Measurements from ENCODE around the gene CHERP.

GRCh38 chr19:16544473-16545231 lies 2.4 kb upstream of the CHERP start:
- no peak for TF ChIP-seq CTCF (IDR thresholded peaks at IDR 0.05; ENCODE audit: poor library complexity)
- TF ChIP-seq EZH2 (IDR thresholded peaks at IDR 0.05; ENCODE audit: borderline replicate concordance): no peak
- no peak for TF ChIP-seq EZH2phosphoT487 (IDR thresholded peaks at IDR 0.05; ENCODE audit: low read depth, severe bottlenecking, unreplicated experiment)

Data from hepatocyte (in vitro differentiated cells).